GM18867 (cell line): ENCODE measurements around the gene PEAK3.
A peak's percentile ranks its signal among the peaks of the same experiment; 100 is the strongest.

Experiments
- ATAC-seq: cut with Tn5 transposase; IDR thresholded peaks from one replicate; pipeline ENCODE4 v1.9.1; 2021; ENCODE audit warnings: mild to moderate bottlenecking, moderate library complexity; ENCODE audit not compliant: unreplicated experiment

PEAK3 gene

GRCh38 chr19:2271234-2272103 is 10.5 kb downstream of the PEAK3 start:
- no peak for ATAC-seq

- ATAC-seq: no peak
Measured at GRCh38 chr19:2270423-2271233, 11.3 kb downstream of the PEAK3 start.

GRCh38 chr19:2270157-2270422 is 11.9 kb downstream of the PEAK3 start:
- no peak for ATAC-seq

GRCh38 chr19:2269244-2270156 is 12.5 kb downstream of the PEAK3 start:
- ATAC-seq: peak; percentile 65

- ATAC-seq: no peak
Measured at GRCh38 chr19:2268861-2269243, 13.1 kb downstream of the PEAK3 start.

- no peak for ATAC-seq
Measured at GRCh38 chr19:2268480-2268830, 13.5 kb downstream of the PEAK3 start.

- ATAC-seq: no peak
Measured at GRCh38 chr19:2266183-2266993, 15.6 kb downstream of the PEAK3 start.

GRCh38 chr19:2261438-2262172 is 20.4 kb downstream of the PEAK3 start:
- ATAC-seq: no peak

GRCh38 chr19:2260341-2260805 is 21.6 kb downstream of the PEAK3 start:
- peak; percentile 40 for ATAC-seq

- ATAC-seq: no peak
Measured at GRCh38 chr19:2259336-2259735, 22.6 kb downstream of the PEAK3 start.

GRCh38 chr19:2255982-2256685 is 25.8 kb downstream of the PEAK3 start, which contains the start of gene JSRP1:
TSS of gene JSRP1 (minus strand) at chr19:2256417. CDS start at chr19:2255314, 1,103 bp downstream.
- ATAC-seq: no peak

- no peak for ATAC-seq
Measured at GRCh38 chr19:2255112-2255845, 26.7 kb downstream of the PEAK3 start.

GRCh38 chr19:2254064-2254872 is 27.7 kb downstream of the PEAK3 start:
- ATAC-seq: no peak

- ATAC-seq: no peak
Measured at GRCh38 chr19:2253106-2254063, 28.6 kb downstream of the PEAK3 start.

GRCh38 chr19:2252797-2253105 is 29.2 kb downstream of the PEAK3 start:
- no peak for ATAC-seq

GRCh38 chr19:2252055-2252796 is 29.7 kb downstream of the PEAK3 start:
- no peak for ATAC-seq
